ENCODE results near the gene MCHR2. TPM values are rescaled to one million over a fixed set of nuclear protein-coding genes. Genes with fewer than 3 reads are reported as not detected.
A peak's percentile ranks its signal among the peaks of the same experiment; 100 is the strongest.
"Not testable (repeated sequence)": the region's sequence is repeated elsewhere in the genome, so short reads cannot be mapped to it uniquely, and the experiment has no call there.

The MCHR2 gene, protein sequence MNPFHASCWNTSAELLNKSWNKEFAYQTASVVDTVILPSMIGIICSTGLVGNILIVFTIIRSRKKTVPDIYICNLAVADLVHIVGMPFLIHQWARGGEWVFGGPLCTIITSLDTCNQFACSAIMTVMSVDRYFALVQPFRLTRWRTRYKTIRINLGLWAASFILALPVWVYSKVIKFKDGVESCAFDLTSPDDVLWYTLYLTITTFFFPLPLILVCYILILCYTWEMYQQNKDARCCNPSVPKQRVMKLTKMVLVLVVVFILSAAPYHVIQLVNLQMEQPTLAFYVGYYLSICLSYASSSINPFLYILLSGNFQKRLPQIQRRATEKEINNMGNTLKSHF
- total RNA-seq (not detected), polyA plus RNA-seq (not detected)

DNA sequence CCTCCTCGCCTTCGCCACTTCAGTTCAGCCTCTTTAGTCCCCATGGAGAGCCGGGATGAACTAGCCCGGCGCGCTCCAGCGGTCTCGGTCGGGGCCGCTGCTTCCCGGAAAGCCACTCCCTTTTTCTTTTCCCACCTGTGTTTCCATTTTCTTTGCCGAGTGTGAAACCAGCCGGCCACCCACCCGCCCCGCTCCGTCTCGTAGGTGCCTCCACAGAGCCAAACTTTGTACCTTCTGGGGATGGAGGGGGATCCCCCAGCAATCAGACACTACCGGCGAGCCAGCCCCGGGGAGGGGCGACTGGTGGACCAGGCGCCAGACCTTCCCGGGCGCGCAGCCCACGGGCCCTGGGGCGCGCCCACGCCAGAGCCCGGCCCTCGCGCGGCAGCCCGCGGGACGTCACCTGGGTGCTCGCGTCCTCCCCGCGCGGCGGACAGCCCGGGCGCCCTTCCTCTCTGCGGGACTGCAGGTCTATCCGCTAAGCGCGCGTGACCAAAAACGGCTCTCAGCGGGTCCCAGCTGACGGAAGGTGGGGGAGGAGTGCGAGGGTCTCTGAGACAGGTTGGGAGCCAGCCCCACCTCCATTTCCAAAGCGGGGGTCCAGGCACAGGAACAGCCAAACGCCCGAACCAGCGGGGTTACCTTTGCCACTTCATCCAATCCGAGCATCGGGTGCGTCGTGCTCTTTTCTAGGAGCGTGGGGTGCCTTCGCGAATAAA is at the start of gene MCHR2:
MCHR2 (minus strand) TSS at position 691 of the 719 bp plus-strand sequence. CDS start 38,076 bp downstream, outside the sequence.
- H3K27ac ChIP-seq (ENCODE audit: low read depth, low read length), result no peak within 1 kb of the TSS
- peaks cover 0 to 2% (median under 1%) of the 10 kb centered on the region in 4 donors for H3K4me1 Mint-ChIP-seq
- no peaks in the 10 kb centered on the region for H3K36me3 Mint-ChIP-seq
- H3K4me3 ChIP-seq (ENCODE audit: low read length in 2 of 2), result no peak within 1 kb of the TSS
- peak within 1 kb of the TSS in 2 of 8 donors; percentile 33 to 43 for H3K4me3 Mint-ChIP-seq
- H3K27me3 ChIP-seq (ENCODE audit: insufficient read depth, low read length), result no peaks in the 10 kb centered on the region
- no peaks in the 10 kb centered on the region for H3K4me1 ChIP-seq (ENCODE audit: insufficient read depth, low read length)
- H3K27me3 Mint-ChIP-seq, result peaks cover 21 to 28% of the 10 kb centered on the region in 2 donors
- H3K27ac Mint-ChIP-seq, result no peak within 1 kb of the TSS
- no peaks in the 10 kb centered on the region for H3K9me3 ChIP-seq (ENCODE audit: control insufficient read depth in 1 of 2, low read length in 2 of 2)
- intact Hi-C loops (cut with micrococcal nuclease), result no loop called here
- DNase-seq, result no peak
- ChIA-PET CTCF (ENCODE audit: partially characterized antibody) (interaction anchor here (1.2 to 5.0 kb wide), 2 partner anchors 8 to 9 kb away, joined by 4 to 36 read pairs; no protein-coding TSS in a partner anchor), POLR2A (ENCODE audit: partially characterized antibody) (no interaction called here)
- no peaks in the 10 kb centered on the region for H3K36me3 ChIP-seq (ENCODE audit: insufficient read depth, low read length)
- H3K9me3 Mint-ChIP-seq, result no peaks in the 10 kb centered on the region

DNA sequence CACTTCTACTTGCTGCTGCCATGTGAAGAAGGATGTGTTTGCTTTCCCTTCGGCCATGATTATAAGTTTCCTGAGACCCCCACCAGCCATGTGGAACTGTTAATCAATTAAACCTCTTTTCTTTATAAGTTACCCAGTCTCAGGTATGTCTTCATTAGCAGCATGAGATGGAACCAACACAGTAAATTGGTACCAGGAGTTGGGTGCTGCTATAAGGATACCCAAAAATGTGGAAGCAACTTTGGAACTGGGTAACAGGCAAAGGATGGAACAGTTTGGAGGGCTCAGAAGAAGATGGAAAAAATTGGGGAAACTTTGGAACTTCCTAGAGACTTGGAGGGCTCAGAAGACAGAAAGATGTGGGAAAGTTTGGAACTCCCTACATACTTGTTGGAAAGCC is 44.5 kb upstream of the MCHR2 start:
- H3K27me3 Mint-ChIP-seq, result not testable (repeated sequence)

DNA sequence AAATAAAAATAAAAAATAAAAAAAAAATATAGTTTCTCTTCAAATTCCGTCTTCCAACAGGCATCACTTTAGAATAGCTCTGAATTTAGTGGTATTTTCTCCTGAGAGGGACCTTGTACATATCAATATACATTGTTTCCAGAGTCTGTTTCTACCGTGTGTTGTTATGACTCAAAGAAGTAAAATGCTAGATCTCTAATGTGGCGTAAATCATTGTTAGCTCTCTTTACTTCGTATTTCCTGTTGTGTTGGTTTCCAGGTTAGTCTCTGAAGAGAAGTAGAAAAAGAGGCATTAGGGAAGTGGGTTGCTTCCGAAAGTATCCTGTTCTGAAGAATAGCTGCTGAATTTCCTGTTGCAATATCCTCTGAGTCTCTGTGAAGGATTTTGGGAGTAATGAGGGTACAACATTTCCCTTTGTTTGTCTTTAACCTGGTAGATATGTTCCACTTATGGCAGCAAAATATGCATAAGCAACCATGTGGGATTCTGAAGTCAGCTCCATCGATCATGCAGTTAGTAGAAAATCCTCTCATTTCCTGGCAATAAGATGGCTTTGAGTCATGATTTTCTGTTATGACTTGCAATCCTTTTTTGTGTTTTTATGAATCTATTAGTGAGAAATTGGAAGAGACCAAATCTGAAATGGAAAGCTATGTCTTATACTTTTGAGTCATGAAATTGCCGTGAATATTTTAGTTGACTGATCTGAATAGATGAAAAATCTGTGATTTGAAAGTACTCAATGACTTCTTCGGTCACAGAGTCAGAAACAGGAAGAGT is 42.0 kb upstream of the MCHR2 start:
- Mint-ChIP-seq H3K4me1 (peaks cover 0 to 7% (median 5%) of the 10 kb centered on the region in 4 donors), H3K27me3 (peaks cover 3% of the 10 kb centered on the region in 2 donors), H3K27ac (no peak overlapping the region), H3K4me3 (no peak overlapping the region), H3K36me3 (no peaks in the 10 kb centered on the region), H3K9me3 (peaks cover 3 to 24% (median 14%) of the 10 kb centered on the region in 8 donors)
- H3K4me3 ChIP-seq (ENCODE audit: low read length in 2 of 2), result no peak overlapping the region
- no peaks in the 10 kb centered on the region for H3K27me3 ChIP-seq (ENCODE audit: insufficient read depth, low read length)
- no peaks in the 10 kb centered on the region for H3K9me3 ChIP-seq (ENCODE audit: control insufficient read depth in 1 of 2, low read length in 2 of 2)
- H3K27ac ChIP-seq (ENCODE audit: low read depth, low read length), result no peak overlapping the region
- CTCF ChIA-PET (ENCODE audit: partially characterized antibody), result interaction anchor here (1.2 to 1.5 kb wide), 2 partner anchors 34 to 41 kb away, joined by 3 to 5 read pairs; no protein-coding TSS in a partner anchor
- no peaks in the 10 kb centered on the region for H3K4me1 ChIP-seq (ENCODE audit: insufficient read depth, low read length)
- no peaks in the 10 kb centered on the region for H3K36me3 ChIP-seq (ENCODE audit: insufficient read depth, low read length)
- DNase-seq, result no peak
- POLR2A ChIA-PET (ENCODE audit: partially characterized antibody), result no interaction called here
- intact Hi-C loops (cut with micrococcal nuclease), result no loop called here

More for the DNA sequence above, 44.5 kb upstream of the MCHR2 start:
- H3K4me3 ChIP-seq (ENCODE audit: low read length in 2 of 2); H3K36me3 ChIP-seq (ENCODE audit: insufficient read depth, low read length); intact Hi-C loops (cut with micrococcal nuclease); H3K27ac Mint-ChIP-seq; H3K27ac ChIP-seq (ENCODE audit: low read depth, low read length); H3K36me3 Mint-ChIP-seq; H3K4me1 Mint-ChIP-seq; H3K4me3 Mint-ChIP-seq; DNase-seq; H3K27me3 ChIP-seq (ENCODE audit: insufficient read depth, low read length); H3K4me1 ChIP-seq (ENCODE audit: insufficient read depth, low read length); POLR2A ChIA-PET (ENCODE audit: partially characterized antibody); H3K9me3 ChIP-seq (ENCODE audit: control insufficient read depth in 1 of 2, low read length in 2 of 2); CTCF ChIA-PET (ENCODE audit: partially characterized antibody): not testable (repeated sequence)
- H3K9me3 Mint-ChIP-seq, result peaks cover 3 to 25% (median 16%) of the 10 kb centered on the region in 8 donors

DNA sequence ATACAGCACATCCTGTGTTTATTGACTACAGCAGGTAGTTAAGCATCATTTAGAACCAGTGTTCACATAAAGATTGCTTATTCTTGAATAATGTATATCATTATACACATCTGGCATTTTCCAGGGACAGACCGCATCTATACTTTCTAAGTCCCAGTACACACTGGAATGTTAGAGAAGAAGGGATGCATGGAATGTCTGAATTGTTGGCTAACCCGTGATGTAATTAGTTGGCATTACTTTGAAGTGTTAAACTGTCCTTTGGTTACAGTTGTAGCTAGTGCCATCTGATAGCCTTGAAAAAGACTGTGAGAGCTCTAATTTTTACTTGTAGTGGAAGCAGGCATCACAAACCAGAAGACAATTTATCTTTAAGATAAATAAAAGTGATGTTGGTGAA is 29.8 kb upstream of the MCHR2 start:
- intact Hi-C loops (cut with micrococcal nuclease), result no loop called here
- H3K27ac Mint-ChIP-seq, result no peak overlapping the region
- H3K4me1 Mint-ChIP-seq, result no peaks in the 10 kb centered on the region
- H3K4me3 Mint-ChIP-seq, result no peak overlapping the region
- Histone ChIP-seq H3K27me3 (ENCODE audit: insufficient read depth, low read length) (no peaks in the 10 kb centered on the region), H3K4me3 (ENCODE audit: low read length in 2 of 2) (no peak overlapping the region), H3K27ac (ENCODE audit: low read depth, low read length) (no peak overlapping the region), H3K36me3 (ENCODE audit: insufficient read depth, low read length) (no peaks in the 10 kb centered on the region), H3K4me1 (ENCODE audit: insufficient read depth, low read length) (no peaks in the 10 kb centered on the region), H3K9me3 (ENCODE audit: control insufficient read depth in 1 of 2, low read length in 2 of 2) (no peaks in the 10 kb centered on the region)
- no peak for DNase-seq
- ChIA-PET POLR2A (ENCODE audit: partially characterized antibody) (no interaction called here), CTCF (ENCODE audit: partially characterized antibody) (interaction anchor here (1.6 kb wide), 1 partner anchor 22 kb away, joined by 3 read pairs; no protein-coding TSS in a partner anchor)
- H3K36me3 Mint-ChIP-seq, result no peaks in the 10 kb centered on the region
- peaks cover 0 to 8% (median 3%) of the 10 kb centered on the region in 8 donors for H3K9me3 Mint-ChIP-seq
- no peaks in the 10 kb centered on the region for H3K27me3 Mint-ChIP-seq

DNA sequence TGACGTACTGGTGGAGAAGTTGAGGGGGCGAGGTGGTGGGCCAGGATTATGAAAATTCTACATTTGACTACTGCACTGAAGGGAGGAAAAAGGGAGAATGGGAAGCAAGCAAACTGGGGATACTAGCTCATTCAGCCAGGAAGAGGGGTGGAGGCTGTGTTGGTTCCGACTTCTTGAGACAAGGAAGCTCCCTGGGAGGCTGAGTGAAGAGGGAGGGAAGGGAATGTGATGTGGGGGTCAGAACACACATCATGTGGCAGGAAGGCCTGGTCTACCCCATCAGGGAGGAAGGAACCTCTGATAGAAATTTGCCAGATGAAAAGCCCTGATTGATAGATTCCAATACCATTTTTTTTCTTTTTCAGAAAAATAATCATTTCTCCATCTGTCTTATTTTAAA is 28.8 kb upstream of the MCHR2 start:
- Mint-ChIP-seq H3K27me3 (peaks cover 0 to 1% of the 10 kb centered on the region in 2 donors), H3K27ac (no peak overlapping the region), H3K36me3 (no peaks in the 10 kb centered on the region), H3K4me3 (no peak overlapping the region), H3K9me3 (peaks cover 2 to 14% (median 6%) of the 10 kb centered on the region in 8 donors), H3K4me1 (no peaks in the 10 kb centered on the region)
- CTCF ChIA-PET (ENCODE audit: partially characterized antibody), result interaction anchor here (1.5 kb wide), 1 partner anchor 21 kb away, joined by 5 read pairs; no protein-coding TSS in a partner anchor
- Histone ChIP-seq H3K4me1 (ENCODE audit: insufficient read depth, low read length) (no peaks in the 10 kb centered on the region), H3K4me3 (ENCODE audit: low read length in 2 of 2) (no peak overlapping the region), H3K27me3 (ENCODE audit: insufficient read depth, low read length) (no peaks in the 10 kb centered on the region), H3K36me3 (ENCODE audit: insufficient read depth, low read length) (no peaks in the 10 kb centered on the region), H3K9me3 (ENCODE audit: control insufficient read depth in 1 of 2, low read length in 2 of 2) (no peaks in the 10 kb centered on the region), H3K27ac (ENCODE audit: low read depth, low read length) (no peak overlapping the region)
- no peak for DNase-seq
- POLR2A ChIA-PET (ENCODE audit: partially characterized antibody), result no interaction called here
- intact Hi-C loops (cut with micrococcal nuclease), result no loop called here

DNA sequence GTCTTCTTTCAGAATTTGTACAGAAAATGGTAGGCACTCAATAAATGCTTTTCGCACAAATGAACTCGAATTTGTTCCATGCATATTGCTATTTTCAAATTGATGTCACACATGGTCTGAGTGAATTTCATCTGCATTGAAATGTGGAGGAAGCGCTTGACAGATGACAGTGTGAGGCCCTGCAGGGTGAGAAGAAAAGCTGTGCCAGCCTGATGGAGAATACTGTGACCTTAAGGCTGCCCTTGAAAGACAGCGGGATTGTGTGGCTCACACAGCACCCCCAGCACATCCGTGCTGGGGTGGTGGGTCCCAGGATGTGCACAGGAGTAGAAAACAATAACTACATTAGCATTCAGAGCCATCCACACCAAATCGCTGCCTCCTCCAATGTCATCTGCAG is 14.8 kb upstream of the MCHR2 start:
- POLR2A ChIA-PET (ENCODE audit: partially characterized antibody), result no interaction called here
- no peaks in the 10 kb centered on the region for H3K36me3 ChIP-seq (ENCODE audit: insufficient read depth, low read length)
- CTCF ChIA-PET (ENCODE audit: partially characterized antibody), result no interaction called here
- no peaks in the 10 kb centered on the region for H3K27me3 ChIP-seq (ENCODE audit: insufficient read depth, low read length)
- Mint-ChIP-seq H3K27me3 (peaks cover 3 to 6% of the 10 kb centered on the region in 2 donors), H3K27ac (no peak overlapping the region), H3K9me3 (no peaks in the 10 kb centered on the region), H3K4me1 (no peaks in the 10 kb centered on the region), H3K4me3 (no peak overlapping the region), H3K36me3 (no peaks in the 10 kb centered on the region)
- H3K9me3 ChIP-seq (ENCODE audit: control insufficient read depth in 1 of 2, low read length in 2 of 2), result no peaks in the 10 kb centered on the region
- intact Hi-C loops (cut with micrococcal nuclease), result no loop called here
- H3K27ac ChIP-seq (ENCODE audit: low read depth, low read length), result no peak overlapping the region
- no peak overlapping the region for H3K4me3 ChIP-seq (ENCODE audit: low read length in 2 of 2)
- H3K4me1 ChIP-seq (ENCODE audit: insufficient read depth, low read length), result no peaks in the 10 kb centered on the region
- DNase-seq, result no peak

Data from CD4-positive, alpha-beta memory T cell (primary cell).